KMS-11 (cell line): ENCODE measurements around the gene SUSD6.
A peak's percentile ranks its signal among the peaks of the same experiment; 100 is the strongest.

Source experiments
- H2AFZ ChIP-seq: fragments of 200-600 bp; sonication (generic); 2 replicates; pipeline ENCODE4 v1.6.1; 2016; ENCODE audit warnings: antibody characterized with exemption, mixed run types, low read depth
- H3K27ac ChIP-seq: fragments of 200-600 bp; sonication (generic); 2 replicates; pipeline ENCODE4 v1.6.1; 2016; ENCODE audit warnings: mild to moderate bottlenecking, mixed run types
- H3K27me3 ChIP-seq: fragments of 200-600 bp; sonication (generic); 2 replicates; pipeline ENCODE4 v1.6.1; 2017; ENCODE audit warnings: mild to moderate bottlenecking, low read depth, mixed run types, moderate library complexity; ENCODE audit not compliant: insufficient read depth
- H3K36me3 ChIP-seq: fragments of 200-600 bp; sonication (generic); 2 replicates; pipeline ENCODE4 v1.6.1; 2017; ENCODE audit warnings: mild to moderate bottlenecking, mixed run types; ENCODE audit not compliant: insufficient read depth
- H3K4me1 ChIP-seq: fragments of 200-600 bp; sonication (generic); 2 replicates; pipeline ENCODE4 v1.6.1; 2016; ENCODE audit warnings: mild to moderate bottlenecking, low read depth, mixed run types; ENCODE audit not compliant: poor library complexity, severe bottlenecking
- H3K4me2 ChIP-seq: fragments of 200-600 bp; sonication (generic); 2 replicates; pipeline ENCODE4 v1.7.0; 2016; ENCODE audit warnings: mild to moderate bottlenecking, mixed run types
- H3K4me3 ChIP-seq: fragments of 200-600 bp; sonication (generic); IDR thresholded peaks from 2 replicates; pipeline ENCODE4 v1.6.1; 2017; ENCODE audit warnings: low read depth, low read length, mixed read lengths; ENCODE audit not compliant: insufficient read depth
- H3K79me2 ChIP-seq: fragments of 200-600 bp; sonication (generic); 2 replicates; pipeline ENCODE4 v1.6.1; 2016; ENCODE audit warnings: low read depth, mixed run types; ENCODE audit not compliant: insufficient read depth
- H3K9ac ChIP-seq: fragments of 200-600 bp; sonication (generic); 2 replicates; pipeline ENCODE4 v1.6.1; 2016; ENCODE audit warnings: mild to moderate bottlenecking, mixed run types
- H4K20me1 ChIP-seq: fragments of 200-600 bp; sonication (generic); 2 replicates; pipeline ENCODE4 v1.6.1; 2016; ENCODE audit warnings: mild to moderate bottlenecking, mixed run types; ENCODE audit not compliant: insufficient read depth
- CTCF ChIP-seq: fragments of 200-600 bp; sonication (generic); conservative IDR thresholded peaks from 2 replicates; pipeline ENCODE4 v1.6.1; 2017; ENCODE audit warnings: low read depth, mild to moderate bottlenecking, antibody characterized with exemption, low read length, moderate library complexity, mixed read lengths

SUSD6 gene

DNA sequence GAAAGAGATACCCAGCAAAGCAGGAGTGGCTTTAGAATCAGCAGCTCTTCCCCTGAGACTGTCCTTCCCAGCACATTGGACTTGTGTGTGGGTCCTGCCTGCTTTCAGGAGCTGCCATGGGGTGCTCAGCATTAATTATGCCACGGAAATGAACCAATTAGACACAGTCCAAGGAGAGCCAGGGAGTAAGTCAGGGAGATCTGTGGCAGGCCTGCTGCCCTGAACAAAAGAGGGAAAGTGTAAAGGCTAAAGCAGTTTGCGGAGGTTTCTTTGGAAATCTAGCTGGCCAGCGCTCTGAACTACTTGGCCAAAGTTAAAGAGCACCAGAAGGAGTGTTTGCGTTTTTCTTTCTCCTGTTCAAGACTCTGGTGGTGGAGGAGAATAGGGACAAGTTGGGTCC, 89.9 kb downstream of the SUSD6 start:
- Histone ChIP-seq H3K9ac (no peak overlapping the region), H3K36me3 (no peaks in the 10 kb centered on the region), H3K27me3 (no peaks in the 10 kb centered on the region), H3K79me2 (no peaks in the 10 kb centered on the region), H3K4me2 (0 out of 2 replicates have a peak overlapping the region, but pooled peaks have one; percentile 33), H2AFZ (no peak overlapping the region), H3K27ac (no peak overlapping the region), H4K20me1 (no peaks in the 10 kb centered on the region), H3K4me3 (no peak overlapping the region), H3K4me1 (peaks cover 15% of the 10 kb centered on the region)
- no peak for TF ChIP-seq CTCF

- Histone ChIP-seq H3K27me3 (no peaks in the 10 kb centered on the region), H3K79me2 (no peaks in the 10 kb centered on the region), H3K4me2 (peak overlapping the region; percentile 33), H3K9ac (no peak overlapping the region), H3K4me1 (peaks cover 15% of the 10 kb centered on the region), H3K36me3 (no peaks in the 10 kb centered on the region), H3K27ac (no peak overlapping the region), H4K20me1 (no peaks in the 10 kb centered on the region), H2AFZ (no peak overlapping the region), H3K4me3 (no peak overlapping the region)
- no peak for TF ChIP-seq CTCF
Observed at GRCh38 chr14:69701857-69702256, 90.5 kb downstream of the SUSD6 start.

DNA sequence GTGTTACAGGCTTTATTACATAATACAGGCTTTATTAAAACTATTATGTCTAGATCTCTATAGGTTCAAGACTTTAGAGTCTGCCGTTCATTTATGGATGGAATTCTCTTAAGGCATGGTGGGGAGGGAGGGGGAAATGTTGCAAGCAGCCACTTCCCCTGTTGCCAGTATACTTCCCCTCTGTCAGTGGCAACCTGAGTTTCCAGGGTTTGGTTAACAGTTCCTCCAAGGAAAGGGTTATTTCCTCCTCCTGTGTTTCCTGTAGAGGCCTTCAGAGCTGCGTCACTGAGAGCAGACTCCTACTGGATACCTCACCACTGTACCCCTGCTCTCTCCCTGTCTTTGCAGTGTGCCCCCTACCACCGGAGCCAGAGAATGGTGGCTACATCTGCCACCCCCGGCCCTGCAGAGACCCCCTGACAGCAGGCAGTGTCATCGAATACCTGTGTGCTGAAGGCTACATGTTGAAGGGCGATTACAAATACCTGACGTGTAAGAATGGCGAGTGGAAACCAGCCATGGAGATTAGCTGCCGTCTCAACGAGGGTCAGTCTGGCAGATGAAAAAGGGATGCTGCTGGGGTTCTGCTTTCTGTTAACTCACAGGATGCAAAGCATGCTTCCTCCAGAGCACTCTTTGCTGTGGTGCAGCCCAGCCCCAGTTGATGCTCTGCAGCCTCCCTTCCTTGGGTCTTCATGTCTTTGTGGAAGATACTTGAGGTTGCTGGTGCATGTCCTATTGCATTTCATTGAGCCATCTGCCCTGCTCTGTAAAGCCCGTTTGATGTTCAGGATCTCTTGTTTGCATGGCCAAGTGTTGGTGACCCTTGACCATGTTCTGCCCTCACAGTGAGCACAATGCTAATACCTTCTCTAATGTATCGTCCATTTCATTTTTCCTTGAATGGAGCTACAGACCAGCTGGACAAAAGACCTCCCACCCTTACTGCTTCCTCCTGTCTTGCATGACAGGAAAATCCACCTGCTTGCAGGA, 91.9 kb downstream of the SUSD6 start:
- H3K4me2 ChIP-seq: no peak overlapping the region
- H3K4me1 ChIP-seq: peaks cover 15% of the 10 kb centered on the region

GRCh38 chr14:69704319-69704718, 92.9 kb downstream of the SUSD6 start:
- TF ChIP-seq CTCF: no peak
- Histone ChIP-seq H4K20me1 (no peaks in the 10 kb centered on the region), H3K4me3 (no peak overlapping the region), H3K27ac (no peak overlapping the region), H3K27me3 (no peaks in the 10 kb centered on the region), H3K4me2 (no peak overlapping the region), H3K36me3 (no peaks in the 10 kb centered on the region), H3K79me2 (no peaks in the 10 kb centered on the region), H3K4me1 (peaks cover 15% of the 10 kb centered on the region), H2AFZ (no peak overlapping the region), H3K9ac (no peak overlapping the region)

More for the DNA sequence above, 91.9 kb downstream of the SUSD6 start:
- Histone ChIP-seq H3K9ac (no peak overlapping the region), H3K27ac (no peak overlapping the region), H3K36me3 (no peaks in the 10 kb centered on the region), H3K79me2 (no peaks in the 10 kb centered on the region), H4K20me1 (no peaks in the 10 kb centered on the region), H3K4me3 (no peak overlapping the region), H2AFZ (no peak overlapping the region), H3K27me3 (no peaks in the 10 kb centered on the region)
- TF ChIP-seq CTCF: no peak
